IPS-15b (cell line): ENCODE results near the gene PCSK5.
"Not testable (repeated sequence)": the region's sequence is repeated elsewhere in the genome, so short reads cannot be mapped to it uniquely, and the experiment has no call there.

Source experiments
- H3K27me3 ChIP-seq: one replicate; pipeline ENCODE4 v1.6.1; 2013; ENCODE audit warnings: low read length; ENCODE audit not compliant: control insufficient read depth, insufficient read depth
- H3K36me3 ChIP-seq: one replicate; pipeline ENCODE4 v1.6.1; 2013; ENCODE audit warnings: low read length; ENCODE audit not compliant: control insufficient read depth, insufficient read depth
- H3K4me1 ChIP-seq: one replicate; pipeline ENCODE4 v1.6.1; 2013; ENCODE audit warnings: mild to moderate bottlenecking, low read length; ENCODE audit not compliant: control insufficient read depth, insufficient read depth
- H3K4me3 ChIP-seq: one replicate; pipeline ENCODE4 v1.5.1; 2013; ENCODE audit warnings: low read depth, low read length
- H3K9ac ChIP-seq: one replicate; pipeline ENCODE4 v1.6.1; 2013; ENCODE audit warnings: low read depth, mild to moderate bottlenecking, low read length
- H3K9me3 ChIP-seq: one replicate; pipeline ENCODE4 v1.6.1; 2013; ENCODE audit warnings: mild to moderate bottlenecking, low read length; ENCODE audit not compliant: control insufficient read depth, insufficient read depth

The PCSK5 gene

DNA sequence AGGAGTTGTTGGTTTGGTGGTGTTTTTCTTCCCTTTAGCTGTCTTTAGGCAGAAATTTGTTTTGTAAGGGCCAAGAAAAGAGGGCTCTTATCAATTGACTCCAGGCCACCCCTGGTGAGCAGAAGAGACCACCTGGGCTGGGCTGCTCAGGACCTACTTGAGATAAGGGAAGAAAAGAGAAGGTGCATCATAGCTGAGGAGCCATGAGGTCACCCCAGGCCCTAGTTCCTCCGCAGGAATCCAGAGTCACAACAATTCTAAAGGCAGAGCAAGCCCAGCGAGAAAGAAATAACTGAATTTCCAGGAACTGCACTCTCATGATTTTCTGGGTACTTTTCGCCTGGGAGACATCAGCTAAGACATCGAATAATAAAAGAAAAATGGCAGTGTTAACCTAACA is 468.9 kb downstream of the PCSK5 start:
- H3K27me3 ChIP-seq: no peaks in the 10 kb centered on the region
- no peaks in the 10 kb centered on the region for H3K4me1 ChIP-seq
- H3K36me3 ChIP-seq: no peaks in the 10 kb centered on the region
- no peak overlapping the region for H3K4me3 ChIP-seq
- H3K9me3 ChIP-seq: no peaks in the 10 kb centered on the region
- no peak overlapping the region for H3K9ac ChIP-seq

DNA sequence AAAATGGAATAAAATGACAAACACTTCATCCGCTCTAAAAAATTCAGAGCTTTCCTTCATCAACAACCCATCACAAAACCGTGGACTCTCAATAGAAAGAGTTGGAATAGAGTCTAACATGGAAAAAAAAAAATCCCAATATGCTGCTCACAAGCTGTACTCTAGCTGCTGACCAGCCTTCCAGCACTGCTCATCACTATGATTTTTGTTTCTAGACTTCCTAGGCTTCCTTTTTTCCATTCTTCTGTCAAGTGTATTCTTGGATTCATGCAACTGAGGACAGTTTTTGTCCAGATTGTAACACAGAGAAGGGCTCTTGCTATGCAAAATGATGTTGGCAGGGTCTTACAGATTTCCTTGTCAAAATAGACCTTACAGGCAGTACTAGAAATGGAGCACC is 469.3 kb downstream of the PCSK5 start:
- Histone ChIP-seq H3K27me3 (no peaks in the 10 kb centered on the region), H3K9me3 (no peaks in the 10 kb centered on the region), H3K4me1 (no peaks in the 10 kb centered on the region), H3K36me3 (no peaks in the 10 kb centered on the region), H3K9ac (no peak overlapping the region), H3K4me3 (no peak overlapping the region)

DNA sequence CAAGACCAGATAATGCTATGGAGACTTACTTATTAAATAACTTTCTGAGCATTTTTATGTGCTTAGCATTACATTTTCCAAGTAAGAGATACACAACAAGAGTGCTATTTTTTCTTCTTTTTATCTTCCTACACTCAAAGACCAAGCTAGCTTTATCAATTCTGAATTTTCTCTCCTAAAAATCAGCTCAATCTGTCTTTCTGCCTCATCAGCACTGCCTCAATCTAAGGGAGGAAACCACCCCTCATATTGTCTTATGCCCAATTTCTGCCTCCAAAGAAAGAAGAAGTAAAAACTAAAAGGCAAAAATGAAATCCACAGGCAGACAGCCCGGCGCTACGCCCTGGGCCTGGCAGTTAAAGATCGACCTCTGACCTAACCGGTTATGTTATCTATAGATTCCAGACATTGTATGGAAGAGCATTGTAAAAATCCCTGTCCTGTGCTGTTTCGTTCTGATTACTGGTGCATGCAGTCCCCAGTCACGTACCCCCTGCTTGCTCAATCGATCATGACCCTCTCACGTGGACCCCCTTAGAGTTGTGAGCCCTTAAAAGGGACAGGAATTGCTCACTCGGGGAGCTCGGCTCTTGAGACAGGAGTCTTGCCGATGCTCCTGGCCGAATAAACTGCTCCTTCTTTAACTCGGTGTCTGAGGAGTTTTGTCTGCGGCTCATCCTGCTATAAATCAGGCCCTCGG is 472.0 kb downstream of the PCSK5 start:
- not testable (repeated sequence) for H3K27me3 ChIP-seq, H3K9me3 ChIP-seq, H3K4me1 ChIP-seq, H3K4me3 ChIP-seq, H3K9ac ChIP-seq, H3K36me3 ChIP-seq

DNA sequence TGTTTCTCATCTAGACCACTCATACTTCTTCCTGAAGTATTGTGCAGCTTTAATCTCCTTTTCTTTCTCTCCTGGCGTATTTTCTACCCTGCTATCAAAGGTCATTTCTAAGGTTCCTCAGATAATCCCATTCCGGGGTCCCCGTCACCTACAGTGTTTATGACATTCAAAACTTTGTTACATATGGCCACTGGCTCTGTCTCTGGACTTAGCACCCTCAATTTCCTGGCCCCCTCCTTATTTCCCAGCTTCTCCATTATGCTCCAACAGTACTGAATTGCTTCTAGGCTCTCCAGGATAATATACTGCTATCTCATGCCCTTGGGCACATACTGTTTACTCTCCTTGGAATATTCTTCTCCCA is 472.5 kb downstream of the PCSK5 start:
- H3K9ac ChIP-seq: no peak overlapping the region
- H3K4me1 ChIP-seq: no peaks in the 10 kb centered on the region
- H3K9me3 ChIP-seq: no peaks in the 10 kb centered on the region
- no peaks in the 10 kb centered on the region for H3K27me3 ChIP-seq
- no peak overlapping the region for H3K4me3 ChIP-seq
- H3K36me3 ChIP-seq: no peaks in the 10 kb centered on the region

DNA sequence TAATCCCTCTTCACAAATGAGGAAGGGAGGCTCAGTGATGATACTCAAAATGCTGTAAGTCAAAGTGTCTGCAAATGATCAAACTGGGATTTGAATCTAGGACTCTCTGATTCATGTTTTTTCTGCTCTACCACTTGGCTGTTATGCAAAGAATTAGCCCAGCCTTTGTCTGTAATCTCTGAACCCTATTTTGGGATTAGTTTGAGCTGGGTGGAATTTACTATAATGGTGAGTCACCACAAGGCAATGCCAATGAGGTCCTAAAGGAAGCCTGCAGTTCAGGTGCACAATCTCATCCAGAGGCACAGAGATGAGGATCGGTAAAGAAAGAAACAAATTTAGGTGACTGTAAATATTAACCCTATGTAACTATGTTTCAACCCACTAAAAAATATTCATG is 474.6 kb downstream of the PCSK5 start:
- no peaks in the 10 kb centered on the region for H3K4me1 ChIP-seq
- H3K27me3 ChIP-seq: no peaks in the 10 kb centered on the region
- H3K36me3 ChIP-seq: no peaks in the 10 kb centered on the region
- no peak overlapping the region for H3K4me3 ChIP-seq
- no peaks in the 10 kb centered on the region for H3K9me3 ChIP-seq
- H3K9ac ChIP-seq: no peak overlapping the region

DNA sequence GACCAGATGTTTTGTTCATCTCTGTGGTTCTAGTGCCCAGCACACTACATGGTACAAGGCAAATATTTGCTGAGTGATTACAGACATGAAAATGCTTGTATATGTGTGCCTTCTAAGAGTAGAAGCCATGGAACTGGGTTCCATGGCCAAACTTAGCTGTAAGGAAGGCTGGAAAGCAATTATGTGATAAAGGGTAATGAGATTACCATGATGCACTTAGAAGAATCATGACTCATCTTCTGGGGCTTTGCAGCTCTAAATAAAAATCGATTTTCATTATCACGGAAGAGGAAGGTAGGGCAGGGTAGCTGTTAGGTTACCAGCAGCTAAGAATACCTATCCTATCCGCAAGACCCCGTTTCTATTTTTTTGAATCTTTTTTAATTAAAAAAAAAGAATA is 475.8 kb downstream of the PCSK5 start:
- Histone ChIP-seq H3K27me3 (no peaks in the 10 kb centered on the region), H3K9ac (no peak overlapping the region), H3K4me3 (no peak overlapping the region), H3K9me3 (no peaks in the 10 kb centered on the region), H3K36me3 (no peaks in the 10 kb centered on the region), H3K4me1 (no peaks in the 10 kb centered on the region)

DNA sequence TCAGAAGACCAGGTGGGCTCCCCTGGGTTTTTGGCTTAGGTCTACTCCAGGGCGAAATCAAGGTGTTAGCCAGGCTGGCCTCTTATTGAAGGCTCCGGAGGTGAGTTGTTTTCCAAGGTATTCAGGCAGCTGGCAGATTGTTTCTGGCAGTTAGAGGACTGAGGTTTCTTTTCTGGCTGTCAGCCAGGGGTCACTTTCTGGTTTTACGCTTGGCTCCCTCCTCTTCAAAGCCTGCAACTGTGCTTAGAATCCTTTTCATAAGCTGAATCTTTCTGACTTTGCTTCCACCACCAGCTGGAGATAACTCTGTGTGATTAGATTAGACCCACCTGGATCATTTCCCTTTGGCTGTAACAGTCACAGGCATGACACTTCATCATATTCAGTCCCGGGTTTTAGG is 479.1 kb downstream of the PCSK5 start:
- Histone ChIP-seq H3K4me3 (no peak overlapping the region), H3K9ac (no peak overlapping the region), H3K27me3 (no peaks in the 10 kb centered on the region), H3K36me3 (no peaks in the 10 kb centered on the region), H3K9me3 (no peaks in the 10 kb centered on the region), H3K4me1 (peaks cover under 1% of the 10 kb centered on the region)

DNA sequence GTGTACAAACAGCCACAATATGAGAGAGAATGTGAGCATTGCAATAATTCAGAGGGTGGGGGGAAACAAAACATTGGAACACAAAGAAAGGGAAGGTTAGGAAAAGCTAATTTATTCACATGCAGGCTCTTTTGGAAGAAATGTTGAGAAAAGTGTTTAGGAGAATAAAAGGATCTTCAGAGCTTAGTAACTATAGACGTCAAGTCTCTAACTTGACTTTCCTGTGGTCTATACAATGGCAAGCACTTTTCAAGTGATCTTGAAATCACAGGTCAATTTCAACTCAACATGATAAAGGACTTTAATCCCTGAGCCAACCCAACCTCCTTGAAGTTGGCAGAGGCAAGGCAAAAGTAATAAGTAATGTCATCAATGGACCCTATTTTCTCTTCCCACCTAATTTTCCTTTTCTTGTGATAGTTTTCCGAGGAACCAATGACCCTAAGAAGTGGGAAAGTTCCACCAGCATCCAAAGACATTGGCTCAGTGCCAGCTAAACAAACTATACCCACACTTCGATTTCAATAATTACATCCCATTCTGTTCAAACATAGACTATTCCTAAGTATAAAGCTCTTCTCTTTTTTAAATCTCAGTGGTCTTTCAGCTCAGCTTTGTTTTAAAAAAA is 480.0 kb downstream of the PCSK5 start:
- no peaks in the 10 kb centered on the region for H3K27me3 ChIP-seq
- H3K9me3 ChIP-seq: no peaks in the 10 kb centered on the region
- H3K4me1 ChIP-seq: peaks cover 7% of the 10 kb centered on the region
- no peak overlapping the region for H3K4me3 ChIP-seq
- no peaks in the 10 kb centered on the region for H3K36me3 ChIP-seq
- no peak overlapping the region for H3K9ac ChIP-seq

DNA sequence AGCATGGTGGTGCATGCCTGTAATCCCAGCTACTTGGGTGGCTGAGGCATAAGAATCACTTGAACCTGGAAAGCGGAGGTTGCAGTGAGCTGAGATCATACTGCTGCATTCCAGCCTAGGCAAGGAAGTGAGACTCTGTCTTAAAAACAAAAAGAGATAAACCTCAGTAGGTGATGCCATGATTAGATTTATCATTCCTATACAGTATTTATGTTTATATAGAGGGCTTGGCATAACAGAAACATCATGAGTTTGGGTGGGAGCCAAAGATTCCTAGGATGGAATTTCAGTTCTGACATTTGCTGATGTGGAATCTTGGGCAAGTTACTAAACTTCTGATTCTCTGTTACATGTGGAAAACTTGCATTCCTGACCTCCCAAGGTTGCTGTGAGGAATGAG is 481.4 kb downstream of the PCSK5 start:
- H3K4me3 ChIP-seq: no peak overlapping the region
- peaks cover 7% of the 10 kb centered on the region for H3K4me1 ChIP-seq
- H3K36me3 ChIP-seq: no peaks in the 10 kb centered on the region
- H3K9me3 ChIP-seq: no peaks in the 10 kb centered on the region
- no peak overlapping the region for H3K9ac ChIP-seq
- no peaks in the 10 kb centered on the region for H3K27me3 ChIP-seq

DNA sequence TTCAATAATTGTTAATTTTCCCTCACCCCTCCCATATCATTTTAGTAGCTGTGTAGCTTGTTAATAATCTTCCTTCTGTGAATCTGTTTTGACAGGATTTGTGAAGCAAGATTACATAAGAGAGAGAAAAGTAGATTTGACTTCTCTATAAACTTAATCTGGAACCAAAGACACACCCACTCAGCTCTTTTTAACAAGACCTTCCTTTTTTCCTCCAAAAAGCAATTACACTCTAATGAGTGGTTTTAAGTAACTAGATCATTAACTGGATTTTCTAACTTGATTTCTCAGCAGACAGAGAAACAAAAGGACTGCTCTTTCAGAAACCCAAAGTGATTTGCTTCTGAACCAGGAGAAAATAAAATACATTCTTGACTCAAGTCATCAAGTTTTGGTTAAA is 481.9 kb downstream of the PCSK5 start:
- Histone ChIP-seq H3K27me3 (no peaks in the 10 kb centered on the region), H3K9me3 (no peaks in the 10 kb centered on the region), H3K9ac (no peak overlapping the region), H3K4me1 (peaks cover 7% of the 10 kb centered on the region), H3K36me3 (no peaks in the 10 kb centered on the region), H3K4me3 (no peak overlapping the region)

DNA sequence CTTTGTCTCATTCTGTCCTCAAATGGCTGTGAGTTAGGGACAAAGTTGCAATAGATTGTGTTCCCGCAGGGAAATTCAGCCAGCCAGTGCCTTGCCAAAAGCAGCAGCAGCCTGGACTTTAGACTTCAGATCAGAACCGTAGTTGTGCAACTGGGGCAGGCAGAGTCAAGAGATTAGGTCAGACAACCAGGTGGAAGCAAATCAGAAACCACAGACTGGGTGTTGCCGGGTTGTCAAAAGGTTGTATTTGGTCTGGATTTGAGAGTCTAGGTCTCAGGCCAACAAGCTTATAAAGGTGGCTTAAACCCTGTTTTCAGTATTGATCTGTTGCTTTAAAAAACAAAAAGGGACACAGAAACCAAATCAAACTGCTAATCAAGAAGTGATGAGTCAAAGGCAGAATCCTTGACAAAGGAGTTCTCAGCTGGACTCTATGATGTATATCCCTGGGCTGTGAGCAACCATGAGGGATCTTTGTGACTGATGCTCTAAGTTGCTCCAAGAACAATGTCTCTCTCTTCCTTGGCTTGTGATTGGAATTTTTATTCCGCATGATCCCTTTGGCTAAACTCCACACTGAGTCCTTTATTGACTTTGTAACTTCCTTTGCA is 482.8 kb downstream of the PCSK5 start:
- Histone ChIP-seq H3K36me3 (no peaks in the 10 kb centered on the region), H3K27me3 (no peaks in the 10 kb centered on the region), H3K9me3 (no peaks in the 10 kb centered on the region), H3K4me1 (peaks cover 7% of the 10 kb centered on the region), H3K4me3 (no peak overlapping the region), H3K9ac (no peak overlapping the region)

DNA sequence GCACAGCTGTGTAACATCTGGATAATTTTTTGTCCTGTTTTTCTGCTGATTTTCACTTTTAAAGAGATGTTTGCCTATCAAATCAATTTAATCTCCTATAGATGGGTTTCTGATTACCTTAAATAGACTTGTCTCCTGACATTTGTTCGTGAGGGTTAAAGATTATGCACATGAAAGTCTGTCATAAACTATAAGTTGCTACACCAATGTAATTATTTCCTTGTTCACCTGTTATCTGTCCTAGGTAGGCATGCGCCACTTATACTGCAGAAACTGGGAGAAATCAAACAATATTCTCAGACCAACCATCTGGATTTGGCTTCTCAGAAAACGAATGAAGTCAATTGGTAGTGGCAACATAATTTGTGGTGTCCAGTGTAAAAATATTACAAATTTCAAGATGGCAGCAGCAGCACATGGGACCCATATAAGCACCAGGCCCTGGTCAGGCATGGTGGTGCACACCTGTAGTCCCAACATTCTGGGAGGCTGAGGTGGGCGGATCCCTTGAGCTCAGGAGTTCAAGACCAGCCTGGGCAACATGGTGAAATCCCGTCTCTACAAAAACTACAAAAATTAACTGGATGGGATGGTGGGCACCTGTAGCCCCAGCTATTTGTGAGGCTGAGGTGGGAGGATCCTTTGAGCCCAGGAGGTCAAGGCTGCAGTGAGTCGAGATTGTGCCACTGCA is 483.5 kb downstream of the PCSK5 start:
- Histone ChIP-seq H3K4me1 (peaks cover 7% of the 10 kb centered on the region), H3K27me3 (no peaks in the 10 kb centered on the region), H3K36me3 (no peaks in the 10 kb centered on the region), H3K4me3 (no peak overlapping the region), H3K9me3 (no peaks in the 10 kb centered on the region), H3K9ac (no peak overlapping the region)
